HepG2 (cell line): ENCODE data around the gene DNASE1. TPM values are rescaled to one million over a fixed set of nuclear protein-coding genes. Genes with fewer than 3 reads are reported as not detected.
A peak's percentile ranks its signal among the peaks of the same experiment; 100 is the strongest.

Experiments
- ARID2 ChIP-seq: sonication (generic); formaldehyde crosslinking; IDR thresholded peaks from 2 replicates; pipeline ENCODE4 v1.8.1; 2022; ENCODE audit warnings: mild to moderate bottlenecking, missing genetic modification reagents, borderline replicate concordance
- CHCHD3 ChIP-seq: sonication (generic); formaldehyde crosslinking; IDR thresholded peaks from 2 replicates; pipeline ENCODE4 v1.8.0; 2022; ENCODE audit warnings: mild to moderate bottlenecking, missing genetic modification reagents, moderate library complexity
- CSRNP1 ChIP-seq: sonication (generic); formaldehyde crosslinking; IDR thresholded peaks from 2 replicates; pipeline ENCODE4 v1.8.1; 2023; ENCODE audit warnings: mild to moderate bottlenecking, missing genetic modification reagents
- DZIP1 ChIP-seq: sonication (generic); formaldehyde crosslinking; IDR thresholded peaks from 2 replicates; pipeline ENCODE4 v1.5.0; 2020; ENCODE audit warnings: mild to moderate bottlenecking, missing genetic modification reagents
- GPBP1L1 ChIP-seq: sonication (generic); formaldehyde crosslinking; IDR thresholded peaks from 2 replicates; pipeline ENCODE4 v1.5.0; 2020; ENCODE audit warnings: mild to moderate bottlenecking, missing genetic modification reagents
- HOXA3 ChIP-seq: sonication (generic); formaldehyde crosslinking; IDR thresholded peaks from 2 replicates; pipeline ENCODE4 v1.5.0; 2020; ENCODE audit warnings: missing genetic modification reagents
- KAT8 ChIP-seq: IDR thresholded peaks from 2 replicates; pipeline ENCODE4 v1.6.1; 2016; ENCODE audit warnings: missing genetic modification reagents, missing compliant biosample characterization
- NFE2L2 ChIP-seq: fragments of 150-350 bp; IDR thresholded peaks from 2 replicates; pipeline ENCODE4 v1.6.1; 2014; ENCODE audit warnings: low read length
- PRDM10 ChIP-seq: sonication (generic); formaldehyde crosslinking; IDR thresholded peaks from 2 replicates; pipeline ENCODE4 v1.4.0; 2020; ENCODE audit warnings: low read depth, missing genetic modification reagents
- THAP9 ChIP-seq: sonication (generic); formaldehyde crosslinking; IDR thresholded peaks from 2 replicates; pipeline ENCODE4; 2020; ENCODE audit warnings: missing genetic modification reagents, mild to moderate bottlenecking, borderline replicate concordance
- ZNF263 ChIP-seq: sonication (generic); formaldehyde crosslinking; IDR thresholded peaks from 2 replicates; pipeline ENCODE4 v1.4.0; 2020; ENCODE audit warnings: missing genetic modification reagents
- ZNF605 ChIP-seq: sonication (generic); formaldehyde crosslinking; IDR thresholded peaks from 2 replicates; pipeline ENCODE4 v1.8.0; 2022; ENCODE audit warnings: mild to moderate bottlenecking, missing genetic modification reagents
- ZNF614 ChIP-seq: IDR thresholded peaks from 2 replicates; pipeline ENCODE4 v1.6.1; 2018; ENCODE audit warnings: missing biosample characterization, missing genetic modification reagents, inconsistent platforms, borderline replicate concordance
- ZNF775 ChIP-seq: sonication (generic); formaldehyde crosslinking; IDR thresholded peaks from 2 replicates; pipeline ENCODE4 v1.4.0; 2020; ENCODE audit warnings: missing genetic modification reagents, mild to moderate bottlenecking, moderate library complexity, borderline replicate concordance
- polyA plus RNA-seq, 8 experiments: library from polyadenylated mRNA; depleted of rRNA in 3 of 8; stranded (reverse) in 7 of 8; unstranded in 1 of 8; fragments of >200 nt; fragmentation: Illumina TruSeq in 4 of 8; extraction: Trizol in 4 of 8; gene quantifications; 2 replicates each; pipeline versions ENCODE4 v1.2.1 to v1.2.3, GENCODE V29; 2011 to 2016; ENCODE audit warnings: low read depth in 4 of 8, missing spikeins in 1 of 8, mixed read lengths in 1 of 8; ENCODE audit not compliant: insufficient read depth in 1 of 8
- total RNA-seq, 5 experiments: library from RNA; depleted of rRNA; stranded (reverse); fragments of >200 nt; fragmentation: Illumina TruSeq; extraction: Trizol; gene quantifications; 2 replicates each; pipeline ENCODE4 v1.2.3, GENCODE V29; 2016; ENCODE audit warnings: low read depth in 1 of 5
- TF ChIP-seq, protein P1 (sequence below): sonication (generic); formaldehyde crosslinking; IDR thresholded peaks from 2 replicates; pipeline ENCODE4 v1.4.0; 2020; ENCODE audit warnings: missing genetic modification reagents

DNASE1 gene
- total and polyA plus RNA-seq, 2 of the 13 experiments (the other 11 are each of a cell fraction or from before 2014, with no cell fraction given) = 7.1 to 11.1 TPM

GRCh38 chr16:3654249-3654991, at the start of gene DNASE1 (continued):
- peak; percentile 41; the same call in 1 of the 2 replicates for TF ChIP-seq PRDM10 (CRISPR knock-in tag)
- no peak for TF ChIP-seq ZNF775
- TF ChIP-seq THAP9 = peak; percentile 18; the same call in 1 of the 2 replicates
- TF ChIP-seq NFE2L2 = no peak
- TF ChIP-seq, protein P1, sequence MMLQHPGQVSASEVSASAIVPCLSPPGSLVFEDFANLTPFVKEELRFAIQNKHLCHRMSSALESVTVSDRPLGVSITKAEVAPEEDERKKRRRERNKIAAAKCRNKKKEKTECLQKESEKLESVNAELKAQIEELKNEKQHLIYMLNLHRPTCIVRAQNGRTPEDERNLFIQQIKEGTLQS (CRISPR knock-in tag) = no peak
- no peak for TF ChIP-seq DZIP1 (CRISPR knock-in tag)
- no peak; the same call in 1 of the 2 replicates for TF ChIP-seq ZNF263 (CRISPR knock-in tag)
- TF ChIP-seq HOXA3 (CRISPR knock-in tag) = peak; percentile 72; the same call in 1 of the 2 replicates
- TF ChIP-seq ZNF614 (CRISPR knock-in tag) = no peak
- no peak for TF ChIP-seq GPBP1L1 (CRISPR knock-in tag)
- no peak for TF ChIP-seq CSRNP1
- no peak; the same call in 1 of the 2 replicates for TF ChIP-seq ZNF605 (CRISPR knock-in tag)
- TF ChIP-seq ARID2 (CRISPR knock-in tag) = no peak
- no peak for TF ChIP-seq CHCHD3 (CRISPR knock-in tag)
- TF ChIP-seq KAT8 (CRISPR knock-in tag) = peak; percentile 59; the same call in 1 of the 2 replicates
